Astrocyte (in vitro differentiated cells and primary cell): ENCODE measurements around the gene ADAMTS6. TPM values are rescaled to one million over a fixed set of nuclear protein-coding genes. Genes with fewer than 3 reads are reported as not detected.

Source experiments
- DNase-seq: peaks from one replicate; pipeline ENCODE4 v3.0.0-alpha.2; 2010; ENCODE audit warnings: low read depth
- FAIRE-seq: peaks from 2 replicates; lab custom pipeline; 2011; peaks lifted over from hg19 to GRCh38; lab: Jason Lieb, UNC
- H2AFZ ChIP-seq: 2 replicates; pipeline ENCODE4 v1.6.0; 2012; ENCODE audit warnings: low read depth, low read length, inconsistent platforms
- H3K27ac ChIP-seq: 2 replicates; pipeline ENCODE4 v1.5.1; 2011; ENCODE audit warnings: low read depth, low read length, inconsistent platforms
- H3K27me3 ChIP-seq: 2 replicates; pipeline ENCODE4 v1.6.0; 2011; ENCODE audit warnings: low read length, inconsistent platforms; ENCODE audit not compliant: insufficient read depth
- H3K36me3 ChIP-seq: 2 replicates; pipeline ENCODE4 v1.5.1; 2011; ENCODE audit warnings: low read length, inconsistent platforms; ENCODE audit not compliant: insufficient read depth
- H3K4me1 ChIP-seq: 2 replicates; pipeline ENCODE4 v1.5.1; 2011; ENCODE audit warnings: low read length, inconsistent platforms; ENCODE audit not compliant: insufficient read depth
- H3K4me2 ChIP-seq: 2 replicates; pipeline ENCODE4 v1.6.0; 2012; ENCODE audit warnings: low read length, inconsistent platforms
- H3K4me3 ChIP-seq: 2 replicates; pipeline ENCODE4 v1.5.1; 2011; ENCODE audit warnings: low read depth, mild to moderate bottlenecking, low read length, inconsistent platforms; ENCODE audit not compliant: insufficient read depth
- H3K79me2 ChIP-seq: 2 replicates; pipeline ENCODE4 v1.6.0; 2012; ENCODE audit warnings: mild to moderate bottlenecking, low read length, inconsistent platforms; ENCODE audit not compliant: insufficient read depth
- H3K9ac ChIP-seq: 2 replicates; pipeline ENCODE4 v1.6.0; 2012; ENCODE audit warnings: mild to moderate bottlenecking, low read length, inconsistent platforms
- H3K9me3 ChIP-seq: 2 replicates; pipeline ENCODE4 v1.5.1; 2012; ENCODE audit warnings: low read depth, mild to moderate bottlenecking, low read length, inconsistent platforms; ENCODE audit not compliant: insufficient read depth
- H4K20me1 ChIP-seq: 2 replicates; pipeline ENCODE4 v1.6.0; 2012; ENCODE audit warnings: low read length, inconsistent platforms; ENCODE audit not compliant: insufficient read depth
- H3K27ac Mint-ChIP-seq: one replicate; pipeline ENCODE4 v1.8.0; 2021; ENCODE audit warnings: mild to moderate bottlenecking, mixed read lengths; ENCODE audit not compliant: unreplicated experiment
- H3K27me3 Mint-ChIP-seq: one replicate; pipeline ENCODE4 v1.8.0; 2021; ENCODE audit warnings: low read depth, mixed read lengths; ENCODE audit not compliant: unreplicated experiment
- H3K36me3 Mint-ChIP-seq: one replicate; pipeline ENCODE4 v1.8.0; 2021; ENCODE audit warnings: low read depth, mixed read lengths; ENCODE audit not compliant: unreplicated experiment
- H3K4me1 Mint-ChIP-seq: one replicate; pipeline ENCODE4 v1.8.0; 2021; ENCODE audit warnings: low read depth, mixed read lengths; ENCODE audit not compliant: unreplicated experiment
- H3K4me3 Mint-ChIP-seq: one replicate; pipeline ENCODE4 v1.8.0; 2021; ENCODE audit warnings: mild to moderate bottlenecking, moderate library complexity, mixed read lengths; ENCODE audit not compliant: unreplicated experiment
- H3K9me3 Mint-ChIP-seq: one replicate; pipeline ENCODE4 v1.8.0; 2021; ENCODE audit warnings: mild to moderate bottlenecking, mixed read lengths; ENCODE audit not compliant: unreplicated experiment
- CTCF ChIP-seq: IDR thresholded peaks from 2 replicates; pipeline ENCODE4 v1.5.1; 2011; ENCODE audit warnings: low read depth, mild to moderate bottlenecking, inconsistent platforms, low read length, moderate library complexity; ENCODE audit not compliant: insufficient read depth
- EZH2 ChIP-seq: IDR thresholded peaks from 2 replicates; pipeline ENCODE4 v1.6.1; 2012; ENCODE audit warnings: mild to moderate bottlenecking, low read length, inconsistent platforms; ENCODE audit not compliant: insufficient read depth
- total RNA-seq: library from RNA; stranded (reverse); gene quantifications from 2 replicates; pipeline ENCODE4 v1.2.1, GENCODE V29; 2021

The ADAMTS6 gene
- total RNA-seq, 1 donor from 2014 or later = 27.7 TPM

- Histone ChIP-seq H3K27me3 (no peaks in the 10 kb centered on the region), H3K79me2 (no peaks in the 10 kb centered on the region), H3K9me3 (no peaks in the 10 kb centered on the region), H3K27ac (no peak overlapping the region), H3K4me3 (no peak overlapping the region), H2AFZ (no peak overlapping the region), H3K4me2 (no peak overlapping the region), H3K9ac (no peak overlapping the region), H4K20me1 (no peaks in the 10 kb centered on the region), H3K36me3 (peaks cover 40% of the 10 kb centered on the region), H3K4me1 (no peaks in the 10 kb centered on the region)
- Mint-ChIP-seq H3K36me3 (peaks cover 28% of the 10 kb centered on the region), H3K4me3 (no peak overlapping the region), H3K9me3 (peaks cover 4% of the 10 kb centered on the region), H3K27me3 (no peaks in the 10 kb centered on the region), H3K27ac (no peak overlapping the region), H3K4me1 (no peaks in the 10 kb centered on the region)
- TF ChIP-seq EZH2 (no peak), CTCF (no peak)
- DNase-seq (no peak), FAIRE-seq (no peak)
These were observed 331.0 kb downstream of the ADAMTS6 start for GRCh38 chr5:65150599-65151304.

GRCh38 chr5:65149827-65150226, 331.9 kb downstream of the ADAMTS6 start:
- Mint-ChIP-seq H3K27me3 (no peaks in the 10 kb centered on the region), H3K27ac (no peak overlapping the region), H3K9me3 (peaks cover 4% of the 10 kb centered on the region), H3K36me3 (peaks cover 28% of the 10 kb centered on the region), H3K4me3 (peak overlapping the region; percentile 8), H3K4me1 (peaks cover under 1% of the 10 kb centered on the region)
- H2AFZ ChIP-seq = no peak overlapping the region
- H3K36me3 ChIP-seq = peaks cover 40% of the 10 kb centered on the region
- TF ChIP-seq CTCF (no peak), EZH2 (no peak)
- no peaks in the 10 kb centered on the region for H4K20me1 ChIP-seq
- H3K27ac ChIP-seq = no peak overlapping the region
- H3K4me2 ChIP-seq = no peak overlapping the region
- no peak overlapping the region for H3K4me3 ChIP-seq
- FAIRE-seq (peak; percentile 71), DNase-seq (no peak)
- no peaks in the 10 kb centered on the region for H3K27me3 ChIP-seq
- no peak overlapping the region for H3K9ac ChIP-seq
- no peaks in the 10 kb centered on the region for H3K4me1 ChIP-seq
- H3K9me3 ChIP-seq = no peaks in the 10 kb centered on the region
- H3K79me2 ChIP-seq = no peaks in the 10 kb centered on the region

- H3K9me3 Mint-ChIP-seq = no peaks in the 10 kb centered on the region
- no peak overlapping the region for H3K4me3 ChIP-seq
- TF ChIP-seq EZH2 (no peak), CTCF (no peak)
- no peak overlapping the region for H3K27ac ChIP-seq
- H3K36me3 Mint-ChIP-seq = peaks cover 6% of the 10 kb centered on the region
- H2AFZ ChIP-seq = no peak overlapping the region
- H3K4me3 Mint-ChIP-seq = no peak overlapping the region
- H3K4me1 ChIP-seq = peaks cover 11% of the 10 kb centered on the region
- no peak overlapping the region for H3K9ac ChIP-seq
- H3K27ac Mint-ChIP-seq = no peak overlapping the region
- no peaks in the 10 kb centered on the region for H3K79me2 ChIP-seq
- peaks cover 8% of the 10 kb centered on the region for H3K36me3 ChIP-seq
- H3K27me3 Mint-ChIP-seq = no peaks in the 10 kb centered on the region
- FAIRE-seq = no peak
- H3K4me2 ChIP-seq = no peak overlapping the region
- H3K27me3 ChIP-seq = no peaks in the 10 kb centered on the region
- no peaks in the 10 kb centered on the region for H4K20me1 ChIP-seq
- DNase-seq = no peak
- H3K4me1 Mint-ChIP-seq = peaks cover 31% of the 10 kb centered on the region
- no peaks in the 10 kb centered on the region for H3K9me3 ChIP-seq
These were observed 337.4 kb downstream of the ADAMTS6 start for GRCh38 chr5:65144136-65144871.
